Activated T-cell treated with anti-CD3 and anti-CD28 coated beads for 48 hours (primary cell): ENCODE data around the gene MAGI2.

Experiments
- DNase-seq: peaks from one replicate; pipeline ENCODE4 v3.0.0-alpha.2; 2020; ENCODE audit warnings: low read depth

MAGI2 gene

GRCh38 chr7:78487464-78487863 lies 966.0 kb downstream of the MAGI2 start:
- DNase-seq = no peak

- no peak for DNase-seq
These were observed 974.1 kb downstream of the MAGI2 start for GRCh38 chr7:78479348-78479747.

GRCh38 chr7:78476851-78477405 lies 976.5 kb downstream of the MAGI2 start:
- no peak for DNase-seq

- DNase-seq = no peak
These were observed 979.7 kb downstream of the MAGI2 start for GRCh38 chr7:78473571-78474301.

- no peak for DNase-seq
These were observed 980.4 kb downstream of the MAGI2 start for GRCh38 chr7:78473021-78473420.

- DNase-seq = no peak
These were observed 980.9 kb downstream of the MAGI2 start for GRCh38 chr7:78472519-78472918.

GRCh38 chr7:78465894-78466293 lies 987.6 kb downstream of the MAGI2 start:
- DNase-seq = no peak

GRCh38 chr7:78463039-78463438 lies 990.4 kb downstream of the MAGI2 start:
- no peak for DNase-seq

- DNase-seq = no peak
These were observed 1002.8 kb downstream of the MAGI2 start for GRCh38 chr7:78450706-78451105.

GRCh38 chr7:78448911-78449310 lies 1004.6 kb downstream of the MAGI2 start:
- no peak for DNase-seq

- DNase-seq = no peak
These were observed 1009.2 kb downstream of the MAGI2 start for GRCh38 chr7:78444267-78444666.

- DNase-seq = no peak
These were observed 1009.7 kb downstream of the MAGI2 start for GRCh38 chr7:78443811-78444210.

GRCh38 chr7:78441737-78442136 lies 1011.7 kb downstream of the MAGI2 start:
- DNase-seq = no peak

GRCh38 chr7:78438433-78438832 lies 1015.0 kb downstream of the MAGI2 start:
- DNase-seq = no peak

- no peak for DNase-seq
These were observed 1016.3 kb downstream of the MAGI2 start for GRCh38 chr7:78437118-78437517.

- DNase-seq = no peak
These were observed 1018.1 kb downstream of the MAGI2 start for GRCh38 chr7:78435355-78435754.

- no peak for DNase-seq
These were observed 1019.2 kb downstream of the MAGI2 start for GRCh38 chr7:78434281-78434680.

- no peak for DNase-seq
These were observed 1020.0 kb downstream of the MAGI2 start for GRCh38 chr7:78433421-78433820.

- no peak for DNase-seq
These were observed 1023.6 kb downstream of the MAGI2 start for GRCh38 chr7:78429878-78430277.

- no peak for DNase-seq
These were observed 1026.3 kb downstream of the MAGI2 start for GRCh38 chr7:78427209-78427608.

- no peak for DNase-seq
These were observed 1033.5 kb downstream of the MAGI2 start for GRCh38 chr7:78420001-78420400.

- DNase-seq = no peak
These were observed 1036.2 kb downstream of the MAGI2 start for GRCh38 chr7:78417180-78417853.

- no peak for DNase-seq
These were observed 1039.9 kb downstream of the MAGI2 start for GRCh38 chr7:78413568-78413967.
